ENCODE data around the gene KLF11.

- TF ChIP-seq CTCF (IDR thresholded peaks at IDR 0.05) (no peak), POLR2A (IDR thresholded peaks at IDR 0.05) (no peak), EP300 (IDR thresholded peaks at IDR 0.05) (no peak)
These were observed 41.2 kb upstream of the KLF11 start for GRCh38 chr2:10002109-10002508.

Data from ovary (tissue), 3 donors.